ENCODE measurements around the gene CCDC192.

DNA sequence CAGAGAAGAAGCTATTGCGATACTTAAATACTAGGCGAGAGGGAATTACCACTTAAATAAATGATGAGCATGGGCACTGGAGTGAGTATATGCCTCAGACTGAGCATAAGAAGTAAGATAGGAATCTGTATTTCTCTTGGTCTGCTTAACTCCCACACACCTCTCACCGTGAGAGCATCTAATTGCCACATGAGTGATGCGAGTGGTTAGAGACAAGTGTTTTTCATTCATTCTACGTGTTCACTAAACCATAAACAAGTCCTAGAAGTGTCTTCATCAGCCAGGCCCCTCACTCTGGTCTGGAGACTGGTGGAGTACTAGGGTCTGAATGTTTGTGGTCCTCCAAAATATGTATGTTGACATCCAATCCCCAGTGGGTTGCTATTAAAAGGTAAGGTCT lies 230.2 kb downstream of the CCDC192 start:
- no peak for TF ChIP-seq CTCF (IDR thresholded peaks at IDR 0.05)
- TF ChIP-seq POLR2A (IDR thresholded peaks at IDR 0.05), result no peak
